GM18861 (cell line): ENCODE data around the gene SETD6.
A peak's percentile ranks its signal among the peaks of the same experiment; 100 is the strongest.

Experiments
- ATAC-seq: cut with Tn5 transposase; IDR thresholded peaks from one replicate; pipeline ENCODE4 v1.9.1; 2021; ENCODE audit not compliant: unreplicated experiment

Gene SETD6

GRCh38 chr16:58507963-58508670, 7.2 kb upstream of the SETD6 start:
- ATAC-seq = no peak

- ATAC-seq = no peak
Observed at GRCh38 chr16:58508671-58509251, 6.6 kb upstream of the SETD6 start.

- no peak for ATAC-seq
Observed at GRCh38 chr16:58509256-58510096, 5.8 kb upstream of the SETD6 start.

GRCh38 chr16:58510097-58510775, 5.1 kb upstream of the SETD6 start:
- ATAC-seq = no peak

GRCh38 chr16:58510776-58511628, 4.3 kb upstream of the SETD6 start:
- no peak for ATAC-seq

GRCh38 chr16:58511933-58512815, 3.1 kb upstream of the SETD6 start:
- no peak for ATAC-seq

GRCh38 chr16:58513874-58514273, 1.4 kb upstream of the SETD6 start:
- no peak for ATAC-seq

- ATAC-seq = peak; percentile 22
Observed at GRCh38 chr16:58515871-58516767, 802 bp downstream of the SETD6 start.

- no peak for ATAC-seq
Observed at GRCh38 chr16:58516768-58517107, 1.4 kb downstream of the SETD6 start.

GRCh38 chr16:58518083-58518979, 3.0 kb downstream of the SETD6 start:
- ATAC-seq = peak; percentile 44

GRCh38 chr16:58518980-58519368, 3.7 kb downstream of the SETD6 start:
- no peak for ATAC-seq

- ATAC-seq = no peak
Observed at GRCh38 chr16:58519707-58520106, 4.4 kb downstream of the SETD6 start.

- no peak for ATAC-seq
Observed at GRCh38 chr16:58530179-58530578, 14.9 kb downstream of the SETD6 start.

- ATAC-seq = no peak
Observed at GRCh38 chr16:58532414-58532813, 17.1 kb downstream of the SETD6 start.

- ATAC-seq = no peak
Observed at GRCh38 chr16:58533751-58534470, 18.6 kb downstream of the SETD6 start.

GRCh38 chr16:58535100-58535499, 19.8 kb downstream of the SETD6 start:
- ATAC-seq = no peak

GRCh38 chr16:58536278-58536677, 21.0 kb downstream of the SETD6 start:
- ATAC-seq = no peak
